ENCODE results near the gene SEPTIN7.

Gene SEPTIN7

GRCh38 chr7:35776686-35777085 lies 24.2 kb upstream of the SEPTIN7 start:
- ATAC-seq (ENCODE audit: low read depth): no peak
- no peaks in the 10 kb centered on the region for H3K9me3 ChIP-seq (ENCODE audit: severe bottlenecking)
- no peaks in the 10 kb centered on the region for H3K4me1 ChIP-seq (ENCODE audit: insufficient read depth, poor library complexity, severe bottlenecking)
- no peaks in the 10 kb centered on the region for H3K36me3 ChIP-seq (ENCODE audit: low read depth)
- no peaks in the 10 kb centered on the region for H3K27me3 ChIP-seq (ENCODE audit: insufficient read depth, poor library complexity, severe bottlenecking)
- no peak overlapping the region for H3K27ac ChIP-seq (ENCODE audit: poor library complexity, severe bottlenecking)
- H3K4me3 ChIP-seq (ENCODE audit: severe bottlenecking): no peak overlapping the region
- TF ChIP-seq CTCF (IDR thresholded peaks at IDR 0.05; ENCODE audit: poor library complexity, severe bottlenecking): no peak
- no peak for DNase-seq (ENCODE audit: low spot score)

GRCh38 chr7:35777121-35777520 lies 23.7 kb upstream of the SEPTIN7 start:
- Histone ChIP-seq H3K36me3 (ENCODE audit: low read depth) (no peaks in the 10 kb centered on the region), H3K27ac (ENCODE audit: poor library complexity, severe bottlenecking) (no peak overlapping the region), H3K4me3 (ENCODE audit: severe bottlenecking) (no peak overlapping the region), H3K9me3 (ENCODE audit: severe bottlenecking) (no peaks in the 10 kb centered on the region), H3K27me3 (ENCODE audit: insufficient read depth, poor library complexity, severe bottlenecking) (no peaks in the 10 kb centered on the region), H3K4me1 (ENCODE audit: insufficient read depth, poor library complexity, severe bottlenecking) (no peaks in the 10 kb centered on the region)
- ATAC-seq (ENCODE audit: low read depth): no peak
- DNase-seq (ENCODE audit: low spot score): no peak
- no peak for TF ChIP-seq CTCF (IDR thresholded peaks at IDR 0.05; ENCODE audit: poor library complexity, severe bottlenecking)

GRCh38 chr7:35780070-35780469 lies 20.8 kb upstream of the SEPTIN7 start:
- Histone ChIP-seq H3K9me3 (ENCODE audit: severe bottlenecking) (no peaks in the 10 kb centered on the region), H3K27me3 (ENCODE audit: insufficient read depth, poor library complexity, severe bottlenecking) (no peaks in the 10 kb centered on the region), H3K36me3 (ENCODE audit: low read depth) (no peaks in the 10 kb centered on the region), H3K27ac (ENCODE audit: poor library complexity, severe bottlenecking) (no peak overlapping the region), H3K4me1 (ENCODE audit: insufficient read depth, poor library complexity, severe bottlenecking) (no peaks in the 10 kb centered on the region), H3K4me3 (ENCODE audit: severe bottlenecking) (no peak overlapping the region)
- TF ChIP-seq CTCF (IDR thresholded peaks at IDR 0.05; ENCODE audit: poor library complexity, severe bottlenecking): no peak
- ATAC-seq (ENCODE audit: low read depth) (no peak), DNase-seq (ENCODE audit: low spot score) (no peak)

- Histone ChIP-seq H3K4me1 (ENCODE audit: insufficient read depth, poor library complexity, severe bottlenecking) (no peaks in the 10 kb centered on the region), H3K9me3 (ENCODE audit: severe bottlenecking) (no peaks in the 10 kb centered on the region), H3K27me3 (ENCODE audit: insufficient read depth, poor library complexity, severe bottlenecking) (no peaks in the 10 kb centered on the region), H3K27ac (ENCODE audit: poor library complexity, severe bottlenecking) (no peak overlapping the region), H3K4me3 (ENCODE audit: severe bottlenecking) (no peak overlapping the region), H3K36me3 (ENCODE audit: low read depth) (no peaks in the 10 kb centered on the region)
- no peak for DNase-seq (ENCODE audit: low spot score)
- ATAC-seq (ENCODE audit: low read depth): no peak
- no peak for TF ChIP-seq CTCF (IDR thresholded peaks at IDR 0.05; ENCODE audit: poor library complexity, severe bottlenecking)
These were observed 19.6 kb upstream of the SEPTIN7 start for GRCh38 chr7:35781200-35781701.

GRCh38 chr7:35781767-35782515 lies 18.9 kb upstream of the SEPTIN7 start:
- ATAC-seq (ENCODE audit: low read depth): no peak

More at GRCh38 chr7:35781767-35782515, 18.9 kb upstream of the SEPTIN7 start:
- Histone ChIP-seq H3K4me1 (ENCODE audit: insufficient read depth, poor library complexity, severe bottlenecking) (no peaks in the 10 kb centered on the region), H3K36me3 (ENCODE audit: low read depth) (no peaks in the 10 kb centered on the region), H3K27me3 (ENCODE audit: insufficient read depth, poor library complexity, severe bottlenecking) (no peaks in the 10 kb centered on the region), H3K9me3 (ENCODE audit: severe bottlenecking) (no peaks in the 10 kb centered on the region), H3K27ac (ENCODE audit: poor library complexity, severe bottlenecking) (no peak overlapping the region), H3K4me3 (ENCODE audit: severe bottlenecking) (no peak overlapping the region)
- DNase-seq (ENCODE audit: low spot score): no peak
- no peak for TF ChIP-seq CTCF (IDR thresholded peaks at IDR 0.05; ENCODE audit: poor library complexity, severe bottlenecking)
